Cardiac muscle cell (in vitro differentiated cells and primary cell): Measurements from ENCODE around the gene OSBPL3. TPM values are rescaled to one million over a fixed set of nuclear protein-coding genes. Genes with fewer than 3 reads are reported as not detected.
A peak's percentile ranks its signal among the peaks of the same experiment; 100 is the strongest.

ENCODE experiments used
- DNase-seq, 2 donors: peaks; one replicate each; pipeline versions ENCODE4 v3.0.0 to v3.0.0-alpha.2; 2010 to 2017; ENCODE audit warnings: low read depth in 1 of 2, low spot score in 1 of 2
- H3K27ac ChIP-seq: fragments of 200-600 bp; sonication (generic); 2 replicates; pipeline ENCODE4 v1.5.1; 2016
- H3K27me3 ChIP-seq: fragments of 200-600 bp; sonication (generic); 2 replicates; pipeline ENCODE4 v1.6.0; 2016; ENCODE audit warnings: control low read depth
- H3K36me3 ChIP-seq: fragments of 200-600 bp; sonication (generic); 2 replicates; pipeline ENCODE4 v1.5.1; 2016; ENCODE audit warnings: control low read depth
- H3K4me1 ChIP-seq: fragments of 200-600 bp; sonication (generic); 2 replicates; pipeline ENCODE4 v1.8.1; 2017; ENCODE audit warnings: low read depth, mild to moderate bottlenecking, mixed run types
- H3K4me3 ChIP-seq: fragments of 200-600 bp; sonication (generic); 2 replicates; pipeline ENCODE4 v1.5.1; 2016; ENCODE audit warnings: mild to moderate bottlenecking
- H3K9me3 ChIP-seq: fragments of 200-600 bp; sonication (generic); 2 replicates; pipeline ENCODE4 v1.5.1; 2017; ENCODE audit warnings: low read depth, mild to moderate bottlenecking, control low read depth
- CTCF ChIP-seq: IDR thresholded peaks from 2 replicates; pipeline ENCODE4 v1.5.1; 2012; ENCODE audit warnings: low read depth, mild to moderate bottlenecking, low read length
- polyA plus RNA-seq: library from polyadenylated mRNA; unstranded; fragments of >200 nt; fragmentation: Nextera tagmentation; extraction: Ambion mirVana; gene quantifications from 2 replicates; pipeline ENCODE4 v1.2.1, GENCODE V29; 2016
- total RNA-seq: library from RNA; depleted of rRNA; stranded (reverse); fragments of >200 nt; gene quantifications from 2 replicates; pipeline ENCODE4 v1.2.3, GENCODE V29; 2016

The OSBPL3 gene
- total and polyA plus RNA-seq, 2 experiments from 2014 or later = 7.5 to 8.2 TPM

DNA sequence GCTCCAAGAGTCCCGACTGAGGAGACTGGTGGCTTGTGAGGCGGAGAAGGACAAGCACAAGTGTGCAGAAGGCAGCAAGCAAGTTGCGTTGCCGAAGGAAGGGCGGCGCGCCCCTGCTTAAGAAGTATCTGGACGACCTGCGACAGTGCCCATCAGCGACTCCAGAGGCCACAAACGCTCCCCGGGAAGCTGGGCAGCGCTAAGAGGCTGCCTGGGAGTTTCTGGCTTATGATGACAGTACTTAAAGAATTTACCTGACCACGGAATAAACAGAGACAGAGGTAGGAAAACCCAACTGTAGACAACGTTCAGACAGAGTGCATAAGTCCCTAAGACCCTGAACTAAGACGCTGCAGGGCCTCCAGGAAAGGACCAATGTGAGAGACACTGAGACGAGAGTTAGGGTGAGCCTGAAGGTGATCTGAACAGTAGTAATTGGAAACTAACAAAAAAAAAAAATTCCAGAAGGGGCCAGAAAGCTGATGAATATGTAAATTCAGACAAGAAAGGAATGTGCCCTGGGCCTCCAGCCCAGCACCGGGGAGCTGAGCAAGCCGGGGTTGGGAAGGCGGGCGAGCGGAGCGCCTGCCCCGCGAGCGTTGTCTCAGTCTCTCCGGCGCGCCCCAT lies 1.0 kb downstream of the OSBPL3 start:
- peak in 1 of 2 donors; percentile 14 for DNase-seq
- Histone ChIP-seq H3K4me3 (peak overlapping the region; percentile 67), H3K27ac (no peak overlapping the region), H3K36me3 (no peaks in the 10 kb centered on the region), H3K9me3 (no peaks in the 10 kb centered on the region), H3K4me1 (peaks cover 4% of the 10 kb centered on the region), H3K27me3 (peaks cover 24% of the 10 kb centered on the region)
- no peak for TF ChIP-seq CTCF

DNA sequence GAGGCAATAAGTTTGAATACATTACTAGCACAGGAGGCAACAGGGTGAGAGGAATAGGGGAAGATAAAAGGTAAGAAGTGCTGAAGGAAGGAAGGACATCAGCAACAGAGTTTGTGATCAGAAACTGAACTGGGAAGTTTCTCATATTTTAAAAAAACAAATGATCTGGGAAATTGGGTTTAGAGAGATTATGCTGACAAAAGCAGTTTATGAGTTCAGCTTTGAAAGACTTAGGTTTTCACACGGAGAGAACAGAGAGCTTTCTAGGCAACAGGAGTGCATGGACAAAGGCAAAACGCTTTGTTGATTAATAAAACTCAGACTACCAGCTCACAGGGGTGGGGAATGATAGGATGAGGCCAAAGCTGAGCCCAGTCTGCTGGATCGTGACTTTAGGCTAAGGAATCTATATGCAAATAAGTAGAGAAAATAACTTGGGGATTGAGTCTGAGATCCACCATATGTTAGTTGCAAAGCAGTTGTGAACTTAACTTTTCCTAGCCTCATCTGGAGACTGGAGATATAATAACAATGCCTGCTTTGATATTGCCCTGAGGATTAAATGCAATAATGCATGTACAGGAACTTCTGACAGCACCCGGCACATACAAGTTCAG lies 4.2 kb downstream of the OSBPL3 start:
- no peaks in the 10 kb centered on the region for H3K9me3 ChIP-seq
- H3K36me3 ChIP-seq = no peaks in the 10 kb centered on the region
- H3K27me3 ChIP-seq = peaks cover under 1% of the 10 kb centered on the region
- no peak overlapping the region for H3K27ac ChIP-seq
- H3K4me3 ChIP-seq = no peak overlapping the region
- no peak for TF ChIP-seq CTCF
- peaks cover 4% of the 10 kb centered on the region for H3K4me1 ChIP-seq
- DNase-seq = no peak

- no peaks in the 10 kb centered on the region for H3K36me3 ChIP-seq
- H3K4me1 ChIP-seq = peaks cover 4% of the 10 kb centered on the region
- no peak overlapping the region for H3K4me3 ChIP-seq
- no peaks in the 10 kb centered on the region for H3K27me3 ChIP-seq
- no peaks in the 10 kb centered on the region for H3K9me3 ChIP-seq
- H3K27ac ChIP-seq = no peak overlapping the region
- no peak for TF ChIP-seq CTCF
- DNase-seq = no peak
Measured at GRCh38 chr7:24975172-24975571, 4.8 kb downstream of the OSBPL3 start.

GRCh38 chr7:24974026-24974832 lies 5.7 kb downstream of the OSBPL3 start:
- Histone ChIP-seq H3K4me1 (peaks cover 4% of the 10 kb centered on the region), H3K27ac (no peak overlapping the region)
- no peak for DNase-seq

DNA sequence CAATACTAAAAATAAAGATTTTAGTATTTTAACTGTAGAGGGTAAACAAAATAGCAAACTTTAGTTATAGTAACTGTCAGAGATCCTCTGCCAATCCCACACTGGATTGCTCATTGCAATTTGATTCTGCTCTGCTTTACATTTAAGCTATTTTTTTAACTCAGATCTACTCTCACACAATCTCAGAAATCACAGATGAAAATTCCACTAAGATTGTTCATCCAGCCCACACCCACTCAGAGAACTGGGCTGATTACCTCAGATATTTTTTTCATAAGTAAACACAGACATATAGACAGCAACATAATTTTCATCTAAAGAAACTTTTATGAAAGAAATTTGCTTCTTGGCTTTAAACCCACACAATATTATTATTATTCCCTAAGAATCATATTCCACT lies 7.0 kb downstream of the OSBPL3 start:
- Histone ChIP-seq H3K36me3 (no peaks in the 10 kb centered on the region), H3K27me3 (no peaks in the 10 kb centered on the region), H3K27ac (no peak overlapping the region), H3K9me3 (no peaks in the 10 kb centered on the region), H3K4me1 (peaks cover 4% of the 10 kb centered on the region), H3K4me3 (no peak overlapping the region)
- no peak for TF ChIP-seq CTCF
- DNase-seq = peak in 1 of 2 donors; percentile 30

More at GRCh38 chr7:24974026-24974832, 5.7 kb downstream of the OSBPL3 start:
- no peaks in the 10 kb centered on the region for H3K36me3 ChIP-seq
- no peaks in the 10 kb centered on the region for H3K27me3 ChIP-seq
- H3K4me3 ChIP-seq = no peak overlapping the region
- TF ChIP-seq CTCF = no peak
- H3K9me3 ChIP-seq = no peaks in the 10 kb centered on the region
